GM08714 (cell line): Measurements from ENCODE around the gene FBXO24.
"Not testable (repeated sequence)": the region's sequence is repeated elsewhere in the genome, so short reads cannot be mapped to it uniquely, and the experiment has no call there.

Experiments used
- H3K4me3 ChIP-seq: fragments of 200-500 bp; sonication (Bioruptor generic); 2 replicates; pipeline ENCODE4 v1.5.1; 2014; ENCODE audit warnings: mild to moderate bottlenecking, low read length, inconsistent platforms
- ZNF274 ChIP-seq: IDR thresholded peaks from 2 replicates; pipeline ENCODE4 v1.6.1; 2012; ENCODE audit warnings: mild to moderate bottlenecking, low read depth, low read length

The FBXO24 gene

DNA sequence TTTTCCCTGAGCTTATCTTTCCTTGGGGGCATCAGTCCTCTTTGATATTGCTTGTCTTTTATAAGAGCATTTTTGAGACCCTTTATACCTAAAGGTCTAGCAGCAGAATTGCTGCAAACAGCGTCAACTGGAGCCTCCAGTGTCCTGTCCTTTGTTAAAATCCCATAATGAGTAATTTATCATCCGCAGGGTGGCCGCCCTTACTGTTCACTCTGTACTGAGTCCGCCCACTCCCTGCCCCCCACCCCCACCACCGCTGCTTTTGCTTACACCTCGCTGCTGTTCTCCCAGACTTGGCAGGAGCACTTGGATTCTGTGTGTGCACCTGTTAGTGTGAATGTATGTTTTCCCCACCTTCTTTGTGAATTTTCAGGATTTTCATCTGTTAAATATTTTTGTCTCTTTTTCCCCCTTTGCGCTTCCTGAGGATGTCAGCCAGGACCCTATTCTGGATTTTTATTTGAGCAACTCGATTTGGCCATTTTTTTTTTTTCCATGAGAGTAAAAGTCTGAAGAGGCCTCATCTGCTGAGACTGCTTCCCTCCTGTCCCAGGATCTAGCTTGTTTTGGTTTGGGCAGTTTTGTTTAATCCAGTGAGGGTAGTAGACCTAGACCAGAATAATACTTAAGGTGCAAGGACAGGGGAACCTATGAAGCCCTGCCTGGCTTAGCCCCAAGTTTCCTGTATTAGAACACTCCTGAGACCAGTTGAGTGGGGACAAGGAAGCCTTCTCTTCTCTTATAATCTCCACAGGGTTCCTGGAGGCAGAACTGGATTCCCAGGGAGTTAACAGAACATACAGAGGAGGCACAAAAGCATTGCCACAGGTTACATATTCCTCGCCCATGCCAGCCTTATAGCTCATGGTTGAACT, 39.0 kb upstream of the FBXO24 start:
- H3K4me3 ChIP-seq = peak overlapping the region; percentile 55; the same call in 1 of the 2 replicates
- TF ChIP-seq ZNF274 = no peak

DNA sequence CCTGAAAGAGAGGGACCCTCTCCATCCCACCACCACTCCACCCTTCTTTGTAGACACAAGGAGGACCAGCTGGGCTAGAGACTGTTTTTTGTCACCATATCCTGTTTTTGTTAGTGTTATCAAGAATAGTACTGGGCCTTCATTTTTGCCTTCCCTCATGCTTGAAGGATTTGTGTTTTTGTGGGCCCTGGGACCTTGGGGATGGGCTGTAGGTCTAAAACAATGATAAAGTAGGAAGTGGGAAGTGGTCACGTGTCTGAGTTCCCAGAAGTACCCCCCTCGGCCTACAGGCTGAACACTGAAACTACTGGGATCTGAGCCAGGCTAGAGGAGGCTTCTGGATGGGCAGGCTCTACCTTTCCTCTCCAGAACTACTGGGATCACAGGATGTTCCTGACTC, 38.3 kb upstream of the FBXO24 start:
- TF ChIP-seq ZNF274 = no peak

DNA sequence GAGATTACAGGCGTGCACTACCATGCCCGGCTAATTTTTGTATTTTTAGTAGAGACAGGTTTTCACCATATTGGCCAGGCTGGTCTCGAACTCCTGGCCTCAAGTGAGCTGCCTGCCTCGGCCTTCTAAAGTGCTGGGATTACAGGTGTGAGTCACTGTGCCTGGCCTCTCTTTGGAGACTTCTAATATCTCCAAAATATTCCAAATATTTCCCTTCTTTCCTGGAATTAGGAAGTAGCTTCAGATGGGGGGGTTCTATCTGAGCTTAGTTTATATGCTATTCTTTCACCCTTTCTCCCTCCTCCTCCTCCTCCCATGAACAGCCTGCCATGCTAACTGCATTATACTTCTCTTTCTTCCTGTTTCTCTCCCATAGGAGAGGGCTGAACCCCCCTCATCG, 37.7 kb upstream of the FBXO24 start:
- H3K4me3 ChIP-seq = not testable (repeated sequence)

More for the DNA sequence above, 38.3 kb upstream of the FBXO24 start:
- H3K4me3 ChIP-seq = no peak overlapping the region

DNA sequence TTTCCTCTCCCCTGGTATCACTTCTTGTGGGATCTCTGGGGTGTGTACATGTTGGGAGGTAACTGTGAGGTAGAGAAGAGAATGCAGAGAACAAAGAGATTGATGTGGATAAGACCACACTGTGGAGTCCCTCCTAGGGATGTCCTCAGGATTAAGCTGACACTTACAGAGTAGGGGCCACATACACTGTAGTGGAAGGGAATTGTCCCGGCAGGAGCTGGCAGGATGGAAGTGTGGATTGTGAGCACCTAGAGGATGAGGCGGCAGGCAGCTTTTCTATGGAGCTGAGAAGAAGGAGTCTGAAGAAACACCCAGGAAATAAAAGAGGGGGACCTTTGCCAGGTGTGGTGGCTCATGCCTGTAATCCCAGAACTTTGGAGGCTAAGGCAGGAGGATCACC, 33.6 kb upstream of the FBXO24 start:
- H3K4me3 ChIP-seq = no peak overlapping the region
- no peak for TF ChIP-seq ZNF274

DNA sequence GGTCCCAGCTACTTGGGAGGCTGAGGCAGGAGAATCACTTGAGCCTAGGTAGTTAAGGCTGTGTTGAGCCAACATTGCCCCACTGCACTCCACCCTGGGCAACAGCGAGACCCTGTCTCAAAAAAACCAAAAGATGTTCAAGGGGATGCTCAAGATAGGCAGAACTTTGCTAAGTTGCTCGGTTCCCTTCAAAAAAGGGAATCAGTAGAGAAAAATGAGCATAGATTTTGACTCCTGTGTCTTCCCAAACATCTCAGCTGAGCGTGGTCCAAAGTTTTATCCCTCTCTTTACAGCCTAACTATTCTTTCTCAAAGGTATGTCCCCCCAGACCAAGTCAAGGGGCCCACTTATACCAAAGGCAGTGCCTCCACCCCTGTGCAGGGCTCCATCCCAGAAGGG, 33.1 kb upstream of the FBXO24 start:
- no peak for TF ChIP-seq ZNF274
- no peak overlapping the region for H3K4me3 ChIP-seq

DNA sequence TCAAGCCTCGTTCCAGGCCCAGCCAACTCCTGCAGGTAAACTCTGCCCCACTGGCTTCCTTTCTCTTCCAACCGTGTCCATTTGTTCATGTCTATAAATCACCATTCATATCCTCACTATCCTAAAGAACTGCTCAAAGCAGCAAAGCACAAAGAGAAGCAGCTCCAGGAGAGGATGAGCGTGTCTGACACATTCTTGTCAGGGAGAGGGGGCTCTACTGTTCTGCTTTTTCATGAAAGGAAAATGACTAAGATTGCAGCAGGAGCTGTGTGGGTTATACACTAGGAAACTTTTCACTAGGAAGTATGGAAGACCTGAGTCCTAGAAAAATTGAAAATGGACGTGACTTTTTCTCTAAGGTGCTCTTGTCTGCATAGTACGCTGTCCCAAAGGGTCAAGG, 30.4 kb upstream of the FBXO24 start:
- TF ChIP-seq ZNF274 = no peak
- no peak overlapping the region for H3K4me3 ChIP-seq

DNA sequence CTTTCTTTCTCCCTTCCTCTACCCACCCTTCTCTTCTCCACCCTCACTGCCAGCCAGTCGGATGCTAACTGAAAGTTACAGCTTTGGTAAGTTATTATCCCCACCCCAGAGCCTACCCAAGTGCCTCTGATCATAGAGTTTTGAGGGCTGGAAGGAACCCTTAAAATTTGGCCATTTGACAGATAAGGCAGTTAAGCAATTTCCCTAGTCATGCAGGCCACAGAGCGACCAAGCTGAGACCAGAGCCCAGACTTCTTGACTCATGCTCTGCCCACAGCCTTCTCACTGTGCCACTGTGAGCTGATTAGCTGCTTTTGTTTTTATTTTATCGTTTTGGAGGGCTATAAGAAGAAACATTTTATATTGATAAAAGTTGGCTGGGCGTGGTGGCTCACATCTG, 29.6 kb upstream of the FBXO24 start:
- no peak for TF ChIP-seq ZNF274
- H3K4me3 ChIP-seq = no peak overlapping the region

DNA sequence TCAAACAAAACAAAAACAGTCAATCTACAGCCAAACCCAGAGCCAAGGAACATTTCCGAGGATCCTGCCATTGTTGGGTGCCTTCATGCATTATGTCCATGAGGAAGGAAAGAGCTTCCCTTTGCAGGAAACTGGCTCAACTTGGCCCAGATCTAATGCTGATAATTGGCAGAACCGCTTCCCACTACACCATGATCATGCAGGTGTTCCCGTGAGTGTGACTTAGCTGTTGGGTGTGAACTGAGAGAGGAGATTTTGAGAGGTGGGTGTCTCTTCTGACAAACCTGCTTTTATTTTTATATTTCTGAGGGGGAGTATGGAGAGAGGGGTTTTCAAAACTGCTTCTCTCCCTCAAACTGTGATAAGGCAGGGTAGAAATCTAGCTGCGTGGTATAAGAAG, 27.0 kb upstream of the FBXO24 start:
- H3K4me3 ChIP-seq = no peak overlapping the region

DNA sequence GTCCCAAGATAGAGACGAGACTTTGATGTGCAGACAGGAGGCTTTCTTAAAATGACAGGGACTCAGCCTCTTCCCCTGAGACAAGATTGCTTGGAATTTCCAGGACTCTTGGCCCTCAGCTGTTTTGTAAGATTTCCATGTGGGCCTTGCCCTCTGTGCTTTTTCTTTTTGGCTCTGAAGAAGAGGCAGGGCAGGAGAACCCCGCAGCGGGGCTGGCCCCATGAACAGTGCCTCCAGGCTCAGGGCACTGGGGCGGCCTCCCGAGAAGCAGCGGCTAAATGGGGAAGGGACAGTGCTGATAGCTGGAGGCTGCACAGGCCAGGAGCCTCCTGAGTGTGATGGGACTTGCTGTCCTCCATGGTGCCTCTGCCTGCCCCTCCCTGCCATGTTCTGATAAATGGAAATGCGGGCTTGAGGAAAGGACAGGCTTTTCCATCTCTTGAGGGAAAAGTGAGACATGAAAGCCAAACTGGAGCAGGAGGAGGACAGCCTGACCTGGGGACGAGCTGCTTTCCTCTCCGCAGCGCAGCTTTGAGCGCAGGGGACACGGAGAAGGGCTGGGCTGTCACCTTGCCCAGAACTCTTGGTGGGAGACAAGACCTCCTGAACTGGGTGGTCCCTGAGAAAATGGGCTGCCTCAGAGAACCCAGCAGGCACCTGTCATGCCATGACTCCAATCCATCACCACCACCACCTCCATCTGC, 24.5 kb upstream of the FBXO24 start:
- H3K4me3 ChIP-seq = no peak overlapping the region
- no peak for TF ChIP-seq ZNF274

More for the DNA sequence above, 27.0 kb upstream of the FBXO24 start:
- no peak for TF ChIP-seq ZNF274

DNA sequence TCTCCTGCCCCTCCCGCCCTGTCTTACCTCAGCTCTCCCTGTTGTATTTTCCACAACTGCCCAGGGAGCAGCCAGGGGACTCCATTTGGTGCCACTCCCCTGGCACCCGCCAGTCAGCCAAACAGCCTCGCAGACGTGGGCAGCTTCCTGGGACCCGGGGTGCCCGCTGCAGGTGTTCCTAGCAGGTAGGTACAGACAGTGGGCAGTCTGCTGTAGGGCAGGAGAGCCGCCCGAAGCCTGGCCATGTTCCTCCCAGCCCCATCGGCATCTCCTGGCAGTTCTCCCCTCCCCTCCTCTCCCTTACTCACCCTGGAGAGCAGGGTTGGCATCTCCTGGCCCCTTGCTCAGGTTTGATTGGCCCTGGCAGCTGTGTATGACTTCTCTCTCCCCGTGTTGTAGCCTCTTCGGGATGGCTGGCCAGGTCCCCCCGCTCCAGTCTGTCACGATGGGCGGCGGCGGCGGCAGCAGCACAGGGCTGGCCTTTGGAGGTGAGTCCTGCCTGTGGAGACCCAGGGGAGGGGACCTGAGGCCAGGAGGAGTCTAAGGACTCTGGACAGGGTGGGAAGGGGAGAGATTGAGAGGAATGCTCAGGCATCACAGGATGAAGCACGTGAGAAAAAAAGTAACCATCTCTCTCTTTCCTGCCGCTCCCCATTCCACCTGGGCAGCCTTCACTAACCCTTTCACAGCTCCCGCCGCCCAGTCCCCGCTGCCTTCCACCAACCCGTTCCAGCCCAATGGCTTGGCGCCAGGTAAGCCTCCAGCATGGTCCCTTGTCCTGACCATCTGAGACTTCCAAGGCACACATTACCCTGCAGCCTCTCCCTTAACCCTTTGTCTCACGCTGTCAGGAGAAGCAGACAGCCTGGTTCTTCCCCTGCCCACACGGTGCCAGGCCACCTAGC, 23.7 kb upstream of the FBXO24 start:
- no peak for TF ChIP-seq ZNF274

DNA sequence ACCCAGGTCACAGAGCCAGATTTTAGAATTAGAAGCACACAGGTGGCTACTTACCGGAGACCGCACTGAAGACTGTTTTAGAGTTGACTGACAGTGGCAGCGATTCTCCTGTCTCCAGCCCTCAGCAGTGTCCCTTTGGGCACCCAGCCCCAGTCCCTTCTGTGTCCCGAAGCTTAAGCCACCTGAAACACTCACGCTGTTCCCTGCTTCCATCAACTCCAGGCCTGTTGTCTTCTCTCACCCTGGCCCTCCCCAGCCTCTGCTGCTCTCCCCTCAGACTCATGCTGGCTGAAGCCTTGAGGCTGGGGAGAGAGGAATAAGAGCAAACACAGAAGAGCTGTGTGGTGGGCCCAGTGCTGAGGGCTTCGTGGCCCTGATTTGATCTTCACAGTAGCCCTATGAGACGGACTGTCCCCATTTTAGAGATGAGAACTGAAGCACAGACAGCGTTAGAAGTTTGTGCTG, 23.0 kb upstream of the FBXO24 start:
- TF ChIP-seq ZNF274 = no peak
- no peak overlapping the region for H3K4me3 ChIP-seq

More for the DNA sequence above, 23.7 kb upstream of the FBXO24 start:
- no peak overlapping the region for H3K4me3 ChIP-seq

DNA sequence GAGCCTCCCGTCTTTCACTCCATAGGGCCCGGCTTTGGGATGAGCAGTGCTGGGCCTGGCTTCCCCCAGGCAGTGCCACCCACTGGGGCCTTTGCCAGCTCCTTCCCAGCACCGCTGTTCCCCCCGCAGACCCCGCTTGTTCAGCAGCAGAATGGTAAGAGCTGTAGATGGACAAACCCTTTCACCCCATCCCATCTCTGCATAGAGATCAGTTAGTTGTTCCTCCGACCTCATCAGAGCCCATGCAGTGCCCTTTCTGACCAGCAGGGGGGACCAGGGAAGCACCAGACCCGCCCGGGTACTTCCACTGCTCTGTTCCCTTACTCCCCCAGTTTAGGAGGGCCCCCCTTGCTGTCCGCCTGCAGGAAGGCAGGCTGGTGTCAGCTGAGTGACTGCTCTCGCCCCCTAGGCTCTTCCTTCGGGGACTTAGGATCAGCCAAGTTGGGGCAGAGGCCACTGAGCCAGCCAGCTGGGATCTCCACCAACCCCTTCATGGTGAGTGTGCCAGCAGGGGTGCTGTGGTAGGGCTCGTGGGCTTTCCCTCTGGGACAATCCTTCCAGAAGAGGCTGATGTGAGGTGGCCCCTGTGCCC, 22.2 kb upstream of the FBXO24 start:
- H3K4me3 ChIP-seq = no peak overlapping the region
- no peak for TF ChIP-seq ZNF274

DNA sequence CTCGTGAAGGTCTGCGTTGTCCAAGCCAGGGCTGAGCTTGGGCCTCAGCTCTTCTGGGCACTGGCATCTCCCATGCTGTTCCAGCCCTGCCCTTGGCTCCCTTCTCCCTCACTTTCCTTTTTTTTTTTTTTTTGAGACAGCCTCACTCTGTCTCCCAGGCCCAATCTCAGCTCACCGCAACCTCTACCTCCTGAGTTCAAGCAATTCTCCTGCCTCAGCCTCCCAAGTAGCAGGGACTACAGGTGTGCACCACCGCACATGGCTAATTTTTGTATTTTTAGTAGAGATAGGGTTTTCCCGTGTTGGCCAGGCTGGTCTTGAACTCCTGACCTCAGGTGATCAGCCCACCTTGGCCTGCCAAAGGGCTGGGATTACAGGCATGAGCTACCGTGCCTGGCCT, 21.7 kb upstream of the FBXO24 start:
- not testable (repeated sequence) for H3K4me3 ChIP-seq

DNA sequence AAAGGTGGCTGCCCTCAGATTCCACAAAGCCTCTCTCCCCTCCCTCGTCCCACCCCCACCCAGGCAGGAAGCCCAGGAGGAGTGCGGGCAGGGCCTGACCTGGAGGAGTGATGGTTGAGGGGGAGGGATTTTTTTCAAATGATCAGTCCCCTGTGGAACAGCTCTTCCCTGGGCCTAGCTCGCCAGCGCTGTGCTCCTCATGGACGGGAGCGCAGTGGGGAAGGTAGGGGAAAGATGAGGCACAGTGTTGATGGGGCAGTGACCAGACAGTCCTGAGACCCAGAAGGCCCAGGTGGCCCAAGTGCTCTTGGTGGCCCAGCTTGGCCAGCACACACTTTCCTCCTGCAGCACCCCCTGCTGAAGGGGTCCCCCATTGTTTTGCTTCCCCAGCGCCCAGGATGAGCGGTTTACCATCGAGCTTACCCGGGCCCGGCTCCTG, 21.0 kb upstream of the FBXO24 start:
- TF ChIP-seq ZNF274 = no peak
- H3K4me3 ChIP-seq = no peak overlapping the region

DNA sequence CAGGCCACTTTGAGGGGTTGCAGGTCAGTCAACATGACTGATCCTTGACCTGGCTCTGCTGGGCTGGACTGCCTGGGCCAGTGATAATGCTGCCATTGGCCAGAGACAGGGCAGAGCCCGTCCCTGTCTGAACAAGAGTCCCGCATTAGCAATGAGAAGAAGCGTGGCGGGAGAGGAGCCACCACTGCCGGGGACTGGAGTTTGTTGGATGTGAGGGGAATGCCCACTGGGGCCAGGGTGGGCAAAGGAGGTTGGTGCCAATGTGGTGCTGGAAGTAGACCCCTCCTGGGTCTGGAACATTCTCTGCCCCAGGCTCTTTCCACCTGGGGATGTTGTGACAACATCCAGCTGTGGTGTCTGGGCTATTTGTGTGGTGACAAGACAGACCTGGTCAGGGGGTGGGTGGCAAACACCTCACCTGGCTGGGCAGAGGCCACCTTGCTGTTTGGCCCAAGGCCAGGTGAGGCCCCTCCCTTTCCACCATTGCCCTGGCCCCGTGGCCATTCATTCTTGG, 20.1 kb upstream of the FBXO24 start:
- no peak for TF ChIP-seq ZNF274
- no peak overlapping the region for H3K4me3 ChIP-seq
